ENCODE data around the gene CDCP1. TPM values are rescaled to one million over a fixed set of nuclear protein-coding genes. Genes with fewer than 3 reads are reported as not detected.
A peak's percentile ranks its signal among the peaks of the same experiment; 100 is the strongest.

The CDCP1 gene
- total RNA-seq, 1 experiment from 2014 or later = 85.0 TPM

DNA sequence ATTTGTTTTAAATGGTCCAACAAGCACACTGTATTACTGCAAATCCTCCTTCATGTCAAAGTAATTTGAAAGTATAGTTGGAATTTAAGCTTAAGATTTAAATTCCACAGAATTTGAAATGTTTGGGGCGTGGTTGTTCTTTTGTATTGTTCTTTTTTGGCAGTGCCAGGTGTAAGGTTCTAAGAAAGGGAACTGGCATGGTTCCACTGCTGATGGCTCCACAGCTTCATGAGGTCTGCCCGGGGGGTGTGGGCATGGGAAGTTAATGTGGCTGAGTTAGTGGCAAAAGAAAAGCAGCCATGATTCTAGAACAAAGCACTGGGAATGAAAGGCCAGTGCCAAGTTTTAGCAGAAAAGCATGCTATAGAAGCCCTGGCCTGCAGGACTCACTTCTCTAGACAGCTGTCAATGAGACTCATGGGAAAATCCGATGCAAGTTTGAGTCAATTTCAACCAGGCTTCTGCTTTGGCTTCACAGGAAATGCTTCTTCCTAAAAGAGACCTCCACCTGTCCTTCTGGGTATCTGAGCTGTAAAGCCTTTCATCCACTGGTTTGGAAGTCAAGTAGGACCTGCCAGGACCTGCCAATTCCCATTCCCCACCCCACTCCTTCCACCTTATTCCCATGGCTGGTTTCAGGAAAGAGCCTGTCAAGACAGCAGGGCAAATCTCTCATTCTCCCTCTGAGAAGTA is 18.9 kb downstream of the CDCP1 start:
- TF ChIP-seq, protein P1, sequence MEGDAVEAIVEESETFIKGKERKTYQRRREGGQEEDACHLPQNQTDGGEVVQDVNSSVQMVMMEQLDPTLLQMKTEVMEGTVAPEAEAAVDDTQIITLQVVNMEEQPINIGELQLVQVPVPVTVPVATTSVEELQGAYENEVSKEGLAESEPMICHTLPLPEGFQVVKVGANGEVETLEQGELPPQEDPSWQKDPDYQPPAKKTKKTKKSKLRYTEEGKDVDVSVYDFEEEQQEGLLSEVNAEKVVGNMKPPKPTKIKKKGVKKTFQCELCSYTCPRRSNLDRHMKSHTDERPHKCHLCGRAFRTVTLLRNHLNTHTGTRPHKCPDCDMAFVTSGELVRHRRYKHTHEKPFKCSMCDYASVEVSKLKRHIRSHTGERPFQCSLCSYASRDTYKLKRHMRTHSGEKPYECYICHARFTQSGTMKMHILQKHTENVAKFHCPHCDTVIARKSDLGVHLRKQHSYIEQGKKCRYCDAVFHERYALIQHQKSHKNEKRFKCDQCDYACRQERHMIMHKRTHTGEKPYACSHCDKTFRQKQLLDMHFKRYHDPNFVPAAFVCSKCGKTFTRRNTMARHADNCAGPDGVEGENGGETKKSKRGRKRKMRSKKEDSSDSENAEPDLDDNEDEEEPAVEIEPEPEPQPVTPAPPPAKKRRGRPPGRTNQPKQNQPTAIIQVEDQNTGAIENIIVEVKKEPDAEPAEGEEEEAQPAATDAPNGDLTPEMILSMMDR (conservative IDR thresholded peaks at IDR 0.05) = no peak
- H3K4me3 ChIP-seq = no peak overlapping the region
- peaks cover 95% of the 10 kb centered on the region for H3K79me2 ChIP-seq (ENCODE audit: low read depth)
- intact Hi-C loops (cut with micrococcal nuclease; ENCODE audit: unreplicated experiment) = no loop called here
- peaks cover 87% of the 10 kb centered on the region for H3F3A ChIP-seq (ENCODE audit: insufficient read depth, low read depth)
- H4K20me1 ChIP-seq (ENCODE audit: insufficient read depth) = no peaks in the 10 kb centered on the region
- no peaks in the 10 kb centered on the region for H3K9me2 ChIP-seq (ENCODE audit: insufficient read depth)
- peak overlapping the region; percentile 62; the same call in 1 of the 2 replicates for H3K4me2 ChIP-seq
- CTCF ChIA-PET = interaction anchor here (0.6 kb wide), 1 partner anchor 83 kb away, joined by 4 read pairs; no protein-coding TSS in a partner anchor
- peaks cover 21% of the 10 kb centered on the region for H3K36me3 ChIP-seq (ENCODE audit: low read depth)
- no TSS peak for BruUV-seq (replicated peaks)
- no peaks in the 10 kb centered on the region for H3K27me3 ChIP-seq (ENCODE audit: insufficient read depth, low read depth)
- no peaks in the 10 kb centered on the region for H3K9me3 ChIP-seq (ENCODE audit: insufficient read depth, low read depth)
- POLR2A ChIA-PET (ENCODE audit: unreplicated experiment) = interaction anchor here (0.7 to 1.0 kb wide), 3 partner anchors 12 to 563 kb away, joined by 3 to 4 read pairs (median 3); no protein-coding TSS in a partner anchor
- peak overlapping the region; percentile 98 for H3K27ac ChIP-seq
- H3K4me1 ChIP-seq (replicated peaks; ENCODE audit: insufficient read depth) = peaks cover 99% of the 10 kb centered on the region
- no peak overlapping the region for H2AFZ ChIP-seq
- DNase-seq = peak in 1 of 2 experiments; percentile 51

DNA sequence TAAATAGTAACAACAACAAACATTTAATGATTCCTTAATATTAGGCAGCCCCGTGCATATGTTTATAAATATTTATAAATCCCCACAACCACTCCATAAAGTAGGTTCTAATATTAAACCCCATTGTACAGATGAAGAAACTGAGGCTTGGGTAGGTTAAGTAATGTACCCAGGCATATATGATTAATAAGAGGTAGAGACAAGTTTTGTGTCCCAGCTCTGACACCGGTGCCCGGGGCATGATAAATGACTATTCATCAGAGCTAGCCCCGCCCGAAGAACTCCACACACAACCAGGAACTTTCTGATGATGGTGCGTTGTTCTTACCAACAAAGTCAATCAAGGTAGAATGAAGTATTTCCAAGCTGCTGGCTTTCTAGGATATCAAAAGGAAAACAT is 19.4 kb downstream of the CDCP1 start:
- Histone ChIP-seq H4K20me1 (ENCODE audit: insufficient read depth) (no peaks in the 10 kb centered on the region), H2AFZ (no peak overlapping the region), H3K4me2 (peak overlapping the region; percentile 62), H3K27ac (peak overlapping the region; percentile 98), H3K4me1 (replicated peaks; ENCODE audit: insufficient read depth) (peaks cover 99% of the 10 kb centered on the region), H3K79me2 (ENCODE audit: low read depth) (peaks cover 95% of the 10 kb centered on the region), H3K4me3 (no peak overlapping the region), H3K9me2 (ENCODE audit: insufficient read depth) (no peaks in the 10 kb centered on the region), H3K9me3 (ENCODE audit: insufficient read depth, low read depth) (no peaks in the 10 kb centered on the region), H3K36me3 (ENCODE audit: low read depth) (peaks cover 19% of the 10 kb centered on the region), H3F3A (ENCODE audit: insufficient read depth, low read depth) (peaks cover 89% of the 10 kb centered on the region), H3K27me3 (ENCODE audit: insufficient read depth, low read depth) (no peaks in the 10 kb centered on the region)
- ChIA-PET POLR2A (ENCODE audit: unreplicated experiment) (interaction anchor here (0.7 to 1.0 kb wide), 3 partner anchors 12 to 563 kb away, joined by 3 to 4 read pairs (median 3); no protein-coding TSS in a partner anchor), CTCF (interaction anchor here (0.6 kb wide), 1 partner anchor 84 kb away, joined by 4 read pairs; no protein-coding TSS in a partner anchor)
- intact Hi-C loops (cut with micrococcal nuclease; ENCODE audit: unreplicated experiment) = no loop called here
- TF ChIP-seq EZH2 (IDR thresholded peaks at IDR 0.05; ENCODE audit: low read depth) = no peak
- DNase-seq = peak; percentile 41 to 69
- BruUV-seq (replicated peaks) = no TSS peak

DNA sequence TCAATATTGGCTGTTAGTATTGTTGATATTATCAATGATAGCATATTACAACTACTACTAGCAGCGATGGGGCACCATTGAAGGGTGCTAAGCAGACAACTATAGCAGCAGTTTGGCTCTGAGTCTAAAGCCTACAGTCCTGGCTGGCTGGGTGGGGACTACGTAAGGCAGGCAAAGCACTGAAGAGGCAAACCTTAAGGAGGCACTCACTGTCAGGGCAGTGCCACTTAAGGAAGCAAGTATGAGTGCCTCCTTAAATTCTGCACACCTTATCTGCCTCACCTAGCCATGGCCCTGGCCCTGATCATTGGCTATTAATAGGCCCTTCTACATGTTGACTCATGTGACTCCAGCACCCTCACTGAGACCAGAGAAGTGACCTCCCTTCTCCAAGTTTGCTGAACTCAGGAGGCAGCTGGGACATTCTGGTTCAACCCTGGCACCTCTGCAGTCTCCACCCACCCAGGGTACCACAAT is 20.6 kb downstream of the CDCP1 start:
- no peak for TF ChIP-seq EZH2 (IDR thresholded peaks at IDR 0.05; ENCODE audit: low read depth)
- TF ChIP-seq, protein P1 (conservative IDR thresholded peaks at IDR 0.05) = no peak
- BruUV-seq (replicated peaks) = no TSS peak
- intact Hi-C loops (cut with micrococcal nuclease; ENCODE audit: unreplicated experiment) = loop anchor here (2.0 kb wide), 2 partner anchors 13 to 75 kb away; no protein-coding TSS in a partner anchor
- H3F3A ChIP-seq (ENCODE audit: insufficient read depth, low read depth) = peaks cover 89% of the 10 kb centered on the region
- H3K4me3 ChIP-seq = no peak overlapping the region; the same call in 1 of the 2 replicates
- H3K27me3 ChIP-seq (ENCODE audit: insufficient read depth, low read depth) = no peaks in the 10 kb centered on the region
- no peak overlapping the region for H2AFZ ChIP-seq
- ChIA-PET POLR2A (ENCODE audit: unreplicated experiment) (interaction anchor here (0.6 to 0.7 kb wide), 5 partner anchors 19 to 1469 kb away, joined by 3 to 15 read pairs (median 4); no protein-coding TSS in a partner anchor), CTCF (interaction anchor here (0.6 kb wide), 2 partner anchors 34 to 85 kb away, joined by 3 read pairs; no protein-coding TSS in a partner anchor)
- peak overlapping the region; percentile 62 for H3K4me2 ChIP-seq
- peak; percentile 69 to 79 for DNase-seq
- H3K36me3 ChIP-seq (ENCODE audit: low read depth) = peaks cover 16% of the 10 kb centered on the region
- no peaks in the 10 kb centered on the region for H3K9me3 ChIP-seq (ENCODE audit: insufficient read depth, low read depth)
- no peaks in the 10 kb centered on the region for H4K20me1 ChIP-seq (ENCODE audit: insufficient read depth)
- peaks cover 99% of the 10 kb centered on the region for H3K4me1 ChIP-seq (replicated peaks; ENCODE audit: insufficient read depth)
- peaks cover 95% of the 10 kb centered on the region for H3K79me2 ChIP-seq (ENCODE audit: low read depth)
- H3K27ac ChIP-seq = peak overlapping the region; percentile 98
- H3K9me2 ChIP-seq (ENCODE audit: insufficient read depth) = no peaks in the 10 kb centered on the region

Data from PC-9 (cell line).